GM10847 (cell line): ENCODE data around the gene CREBBP.

Experiments
- POLR2A ChIP-seq: IDR thresholded peaks from 2 replicates; pipeline ENCODE4 v1.6.1; 2011; ENCODE audit not compliant: insufficient read length; ENCODE audit errors: extremely low read depth

Gene CREBBP

DNA sequence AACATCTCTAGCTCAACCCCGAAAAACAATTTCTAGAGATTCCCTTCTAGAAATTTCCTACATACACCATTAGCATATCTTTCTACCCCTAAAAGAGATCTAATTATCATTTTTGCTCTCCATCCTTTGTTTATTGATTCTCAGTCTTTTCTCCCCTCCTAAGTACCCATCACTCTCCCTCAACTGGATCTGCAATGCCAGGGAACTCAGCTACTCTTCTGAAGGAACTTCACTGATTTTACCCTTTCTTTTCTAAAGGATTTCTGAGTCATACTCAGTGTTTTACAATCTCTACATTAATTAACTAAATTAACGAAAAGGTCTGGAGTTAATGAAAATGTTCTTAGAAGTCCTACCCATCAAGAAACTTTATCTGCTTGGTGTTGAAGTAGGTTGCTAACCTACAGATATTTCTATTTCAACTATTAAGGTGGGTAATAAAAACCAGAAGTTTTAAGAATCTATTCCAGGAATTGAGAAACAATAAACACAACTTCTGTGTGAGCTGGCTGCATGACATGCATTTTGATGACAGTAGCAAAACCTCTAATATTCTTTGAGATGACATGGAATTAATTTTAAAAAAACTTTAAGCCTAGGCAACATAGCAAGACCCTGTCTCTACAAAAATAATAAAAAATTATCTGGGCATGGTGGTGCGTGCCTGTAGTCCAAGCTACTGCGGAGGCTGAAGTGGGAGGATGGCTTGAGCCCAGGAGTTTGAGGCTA, 13.6 kb downstream of the CREBBP start:
- TF ChIP-seq POLR2A = no peak

DNA sequence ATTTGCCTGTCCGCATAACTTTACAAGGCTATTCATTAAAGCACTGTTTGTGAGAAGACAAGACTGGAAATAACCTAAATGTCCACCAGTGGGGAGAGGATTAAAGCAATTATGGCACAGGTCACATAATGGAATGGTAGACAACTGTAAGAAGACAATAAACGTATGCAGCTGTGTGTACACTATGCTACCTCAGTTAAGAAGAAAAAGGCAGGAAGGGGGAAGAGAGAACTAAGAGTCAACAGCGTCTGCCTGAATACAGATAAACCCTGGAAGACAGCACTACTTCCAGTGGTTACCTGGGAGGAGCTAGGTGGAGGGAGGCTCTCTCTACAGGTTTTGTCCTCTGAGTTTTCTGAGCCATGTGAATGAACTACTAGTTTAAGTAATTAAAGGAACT, 15.3 kb downstream of the CREBBP start:
- TF ChIP-seq POLR2A = no peak

DNA sequence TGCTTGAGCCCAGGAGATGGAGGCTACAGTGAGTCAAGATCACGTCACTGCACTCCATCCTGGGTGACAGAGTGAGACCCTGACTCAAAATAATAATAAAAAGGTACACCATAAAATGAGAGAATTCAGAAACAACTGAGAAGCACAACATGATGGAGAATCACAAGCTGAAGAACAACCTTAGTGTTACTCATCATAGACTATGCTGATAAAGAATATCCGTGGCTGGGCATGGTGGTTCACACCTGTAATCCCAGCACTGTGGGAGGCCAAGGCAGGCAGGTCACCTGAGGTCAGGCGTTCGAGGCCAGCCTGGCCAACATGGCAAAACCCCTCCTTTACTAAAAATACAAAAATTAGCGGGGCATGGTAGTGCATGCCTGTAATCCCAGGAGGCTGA, 16.0 kb downstream of the CREBBP start:
- no peak for TF ChIP-seq POLR2A

DNA sequence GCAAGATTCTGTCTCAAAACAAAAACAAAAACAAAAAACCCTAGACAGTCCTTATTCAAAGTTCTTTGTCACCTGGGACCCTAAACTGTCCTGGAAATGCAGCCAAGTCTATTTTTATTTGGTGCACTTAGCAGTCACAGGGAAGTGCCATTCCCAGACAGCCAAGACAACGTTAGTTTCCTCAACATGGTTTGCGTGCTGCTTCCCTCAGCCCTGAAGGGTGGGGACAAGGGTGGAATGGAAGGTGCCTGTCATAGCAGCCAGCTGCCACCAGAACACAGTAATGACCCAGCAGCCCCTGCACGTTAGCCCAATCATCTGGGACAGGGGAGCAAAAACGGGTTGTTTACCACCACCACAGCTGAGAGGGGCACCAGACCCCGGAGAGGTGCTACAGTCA, 16.9 kb downstream of the CREBBP start:
- TF ChIP-seq POLR2A = no peak

DNA sequence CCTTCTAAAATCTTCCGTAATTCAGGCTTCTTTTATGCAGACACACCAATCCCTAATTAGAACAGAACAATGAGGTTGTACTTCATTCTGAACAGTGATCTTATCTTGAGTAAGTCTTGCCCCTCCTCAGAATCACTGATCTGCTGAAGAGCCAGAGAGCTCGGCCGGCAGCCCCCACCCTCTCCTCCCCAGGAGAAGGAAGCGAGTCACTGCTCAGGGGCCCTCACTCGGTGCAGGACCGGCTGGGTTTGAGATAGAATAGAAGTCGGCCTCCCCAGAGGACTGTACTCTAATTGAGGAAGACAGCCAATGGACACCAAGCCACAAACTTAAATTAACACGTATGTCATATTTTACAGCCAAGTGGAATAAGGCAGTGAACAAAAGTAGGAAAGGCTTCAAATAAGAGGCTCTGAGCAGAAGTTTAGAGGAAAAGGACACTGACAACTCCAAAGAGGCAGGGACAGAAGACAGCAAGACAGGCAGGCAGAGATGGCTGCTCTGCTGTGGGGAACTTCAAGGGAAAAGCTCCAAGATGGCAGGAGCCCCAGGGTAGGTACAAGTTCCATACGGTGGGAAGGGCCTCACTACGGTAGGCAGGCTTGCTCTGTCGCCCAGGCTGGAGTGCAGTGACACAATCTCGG, 18.6 kb downstream of the CREBBP start:
- no peak for TF ChIP-seq POLR2A

GRCh38 chr16:3859889-3860288, 20.6 kb downstream of the CREBBP start:
- no peak for TF ChIP-seq POLR2A

DNA sequence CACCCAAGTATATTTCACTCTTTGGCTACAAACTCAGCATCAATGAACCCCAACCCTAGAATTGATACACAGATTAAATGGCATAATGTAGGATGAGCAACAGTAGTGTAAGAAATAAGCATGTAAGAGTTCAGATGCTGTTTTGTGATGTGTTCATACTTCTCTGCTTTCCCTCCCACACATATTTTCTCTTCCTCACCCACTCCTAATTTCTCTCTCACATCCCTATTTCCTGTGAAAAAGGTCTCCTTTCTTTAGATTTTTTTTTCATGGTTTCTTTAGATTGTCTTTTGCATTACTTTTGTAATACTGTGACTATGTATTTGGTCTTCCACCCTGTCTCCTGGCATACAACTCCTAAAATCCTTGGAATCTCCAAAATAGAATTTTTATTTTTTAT, 21.7 kb downstream of the CREBBP start:
- no peak for TF ChIP-seq POLR2A

GRCh38 chr16:3857189-3858043, 23.1 kb downstream of the CREBBP start:
- TF ChIP-seq POLR2A = no peak

DNA sequence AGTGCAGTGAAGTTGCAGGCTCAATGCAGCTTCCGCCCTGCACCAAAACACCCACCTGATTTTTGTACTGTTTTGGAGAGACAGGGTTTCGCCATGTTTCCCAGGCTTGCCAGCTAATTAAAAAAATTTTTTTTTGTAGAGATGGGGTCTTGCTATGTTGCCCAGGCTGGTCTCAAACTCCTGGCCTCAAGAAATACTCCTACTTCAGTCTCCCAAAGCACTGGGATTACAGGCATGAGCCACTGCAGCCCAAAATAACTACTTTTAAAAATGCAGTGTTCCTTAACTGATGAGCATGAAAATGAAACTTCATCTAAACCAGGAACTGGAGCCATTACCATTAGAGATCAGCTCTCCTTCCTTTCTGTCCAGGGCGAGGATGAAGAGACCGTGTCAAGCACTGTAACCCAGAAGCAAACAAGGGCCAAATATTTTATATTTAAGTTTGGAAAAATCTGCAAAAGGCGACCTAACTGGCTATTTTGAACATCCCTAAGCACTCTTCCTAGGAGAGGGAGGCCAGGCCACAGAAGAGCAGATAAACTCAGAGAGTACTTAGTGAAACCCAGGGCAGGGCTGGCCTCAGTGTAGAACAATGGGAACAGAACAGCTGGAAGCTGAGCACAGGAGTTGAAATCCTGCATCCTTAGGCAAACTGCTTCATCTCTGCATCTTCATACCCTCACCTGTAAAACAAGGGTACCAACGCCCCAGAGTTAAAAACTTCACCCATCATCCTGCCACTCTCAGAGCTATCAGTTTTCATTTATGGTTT, 24.0 kb downstream of the CREBBP start:
- TF ChIP-seq POLR2A = no peak

DNA sequence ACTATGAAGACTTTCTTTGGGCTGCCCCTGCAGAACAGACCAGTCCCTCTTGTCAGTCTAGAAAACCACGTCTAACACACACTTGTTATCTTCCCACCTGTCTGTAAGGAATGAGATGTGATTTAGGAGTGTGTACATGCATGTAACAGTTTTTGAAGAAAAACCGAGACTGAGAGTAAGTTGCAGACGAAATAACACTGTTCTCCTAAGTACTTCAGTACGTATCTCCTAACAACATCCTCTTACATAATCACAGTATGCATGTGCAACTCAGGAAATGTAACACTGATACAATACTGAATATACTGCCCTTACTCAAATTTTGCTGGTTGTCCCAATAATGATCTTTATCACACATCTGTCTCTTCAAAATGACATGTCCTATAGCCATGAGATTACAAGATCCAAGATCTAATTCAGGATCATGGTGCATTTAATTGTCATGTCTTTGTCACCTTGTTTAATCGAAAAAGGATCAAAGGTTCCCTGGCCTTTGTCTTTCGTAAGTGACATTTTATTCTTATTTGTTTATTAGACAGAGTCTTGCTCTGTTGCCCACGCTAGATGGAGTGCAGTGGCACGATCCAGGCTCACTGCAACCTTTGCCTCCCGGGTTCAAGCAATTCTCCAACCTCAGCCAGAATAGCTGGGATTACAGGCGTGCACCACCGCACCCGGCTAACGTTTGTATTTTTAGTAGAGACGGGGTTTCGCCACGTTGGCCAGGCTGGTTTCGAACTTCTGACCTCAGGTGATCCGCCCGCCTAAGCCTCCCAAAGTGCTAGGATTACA, 25.6 kb downstream of the CREBBP start:
- TF ChIP-seq POLR2A = no peak

DNA sequence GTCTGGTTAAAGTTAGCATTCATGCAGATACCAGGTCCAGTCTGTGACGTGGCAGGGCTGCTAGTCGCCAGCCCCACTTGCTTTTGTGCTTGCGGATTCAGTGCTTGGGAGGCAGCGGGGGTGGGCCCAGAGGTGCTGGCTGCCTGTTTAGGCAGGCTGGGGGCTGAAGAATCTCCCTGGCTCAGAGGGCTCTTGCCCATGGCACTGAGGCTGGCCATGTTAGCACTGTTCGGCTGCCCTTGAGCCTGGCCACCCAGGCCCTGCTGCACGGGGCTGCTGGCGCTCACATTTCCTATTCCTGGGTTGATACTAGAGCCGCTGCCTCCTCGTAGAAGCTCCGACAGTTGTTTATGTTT, 30.0 kb downstream of the CREBBP start:
- no peak for TF ChIP-seq POLR2A

DNA sequence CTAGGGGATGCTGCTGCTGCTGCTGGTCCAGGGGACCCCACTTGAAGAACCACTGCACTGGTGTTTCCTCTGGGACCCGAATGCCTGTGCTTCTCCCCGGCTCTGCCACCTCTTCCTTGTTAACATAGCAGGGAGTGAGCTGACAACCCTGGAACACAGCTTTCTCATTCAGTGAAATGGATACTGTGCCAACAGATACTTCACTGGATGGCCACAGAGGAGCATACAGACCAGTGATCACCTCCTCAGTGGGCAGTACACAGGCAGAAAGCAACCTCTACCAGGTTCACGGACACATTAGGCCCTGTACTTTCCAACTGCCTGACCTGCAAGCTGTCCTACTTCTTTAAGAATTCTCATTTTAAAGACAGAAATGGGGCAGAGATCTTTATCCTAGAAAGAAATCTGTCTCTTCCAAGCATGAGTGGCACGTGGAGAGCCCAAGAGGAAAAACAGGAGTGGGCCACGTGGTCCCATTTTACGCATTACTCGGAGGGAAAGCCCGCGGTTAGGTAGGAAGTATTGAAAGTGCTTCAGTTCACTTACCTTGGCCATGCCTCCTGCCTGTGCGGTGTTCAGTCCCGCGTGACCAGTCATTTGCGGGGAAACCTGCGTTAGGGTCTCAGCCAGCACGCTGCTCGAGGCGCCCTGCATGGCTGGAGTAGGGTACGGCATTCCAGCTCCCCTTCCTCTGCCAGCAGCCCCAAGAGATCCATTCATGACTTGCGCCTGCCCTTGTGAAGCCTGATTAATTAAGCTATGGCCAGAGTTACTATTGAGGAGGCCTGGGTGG, 30.6 kb downstream of the CREBBP start:
- no peak for TF ChIP-seq POLR2A

- no peak for TF ChIP-seq POLR2A
Observed at GRCh38 chr16:3846595-3847091, 33.9 kb downstream of the CREBBP start.

DNA sequence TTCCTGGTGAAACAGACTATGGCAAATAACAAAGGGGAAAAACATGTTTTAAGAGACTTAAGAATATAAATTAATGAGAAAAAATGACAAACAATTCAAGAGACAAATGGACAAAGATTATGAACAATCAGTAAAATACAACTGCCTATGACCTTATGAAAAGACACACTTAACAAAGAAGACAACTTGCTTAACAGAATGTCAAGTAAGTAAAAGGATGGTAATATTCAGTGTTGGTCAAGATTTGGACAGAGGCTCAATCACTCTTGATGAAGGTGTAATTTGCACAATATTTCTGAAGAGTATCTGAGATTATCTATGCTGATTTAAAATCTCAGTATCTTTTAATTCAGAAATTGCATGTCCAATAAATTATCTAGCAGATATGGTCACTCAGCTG, 34.4 kb downstream of the CREBBP start:
- no peak for TF ChIP-seq POLR2A
